ENCODE data around the gene WDR37. TPM values are rescaled to one million over a fixed set of nuclear protein-coding genes. Genes with fewer than 3 reads are reported as not detected.

Gene WDR37
- total RNA-seq, 1 experiment from 2014 or later = 20.6 TPM

DNA sequence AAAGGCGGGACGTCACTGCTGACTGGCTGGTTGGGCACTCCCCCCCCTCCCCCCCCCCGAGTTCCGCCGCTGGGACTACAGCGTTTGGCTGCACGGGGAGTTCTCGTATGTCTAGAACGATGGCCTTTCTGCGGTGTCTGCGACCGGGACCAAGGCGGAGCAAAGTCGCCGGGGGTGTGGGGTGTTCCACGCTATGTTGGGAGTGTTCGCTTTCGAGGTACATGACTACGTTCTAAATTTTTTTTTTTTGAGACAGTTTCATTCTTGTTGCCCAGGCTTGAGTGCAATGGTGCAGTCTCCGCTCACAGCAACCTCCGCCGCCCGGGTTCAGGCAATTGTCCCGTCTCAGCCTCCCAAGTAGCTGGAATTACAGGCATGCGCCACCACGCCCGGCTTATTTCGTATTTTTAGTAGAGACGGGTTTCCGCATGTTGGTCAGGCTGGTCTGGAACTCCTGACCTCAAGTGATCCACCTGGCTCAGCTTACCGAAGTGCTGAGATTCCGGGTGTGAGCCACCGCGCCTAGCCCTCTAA is 6.7 kb upstream of the WDR37 start:
- CTCF ChIA-PET = interaction anchor here (0.6 to 1.5 kb wide), 5 partner anchors 10 to 242 kb away, joined by 3 to 7 read pairs (median 3); no protein-coding TSS in a partner anchor
- peaks cover 88% of the 10 kb centered on the region for H3K36me3 Mint-ChIP-seq (ENCODE audit: insufficient read depth, unreplicated experiment)
- TF ChIP-seq, protein P1, sequence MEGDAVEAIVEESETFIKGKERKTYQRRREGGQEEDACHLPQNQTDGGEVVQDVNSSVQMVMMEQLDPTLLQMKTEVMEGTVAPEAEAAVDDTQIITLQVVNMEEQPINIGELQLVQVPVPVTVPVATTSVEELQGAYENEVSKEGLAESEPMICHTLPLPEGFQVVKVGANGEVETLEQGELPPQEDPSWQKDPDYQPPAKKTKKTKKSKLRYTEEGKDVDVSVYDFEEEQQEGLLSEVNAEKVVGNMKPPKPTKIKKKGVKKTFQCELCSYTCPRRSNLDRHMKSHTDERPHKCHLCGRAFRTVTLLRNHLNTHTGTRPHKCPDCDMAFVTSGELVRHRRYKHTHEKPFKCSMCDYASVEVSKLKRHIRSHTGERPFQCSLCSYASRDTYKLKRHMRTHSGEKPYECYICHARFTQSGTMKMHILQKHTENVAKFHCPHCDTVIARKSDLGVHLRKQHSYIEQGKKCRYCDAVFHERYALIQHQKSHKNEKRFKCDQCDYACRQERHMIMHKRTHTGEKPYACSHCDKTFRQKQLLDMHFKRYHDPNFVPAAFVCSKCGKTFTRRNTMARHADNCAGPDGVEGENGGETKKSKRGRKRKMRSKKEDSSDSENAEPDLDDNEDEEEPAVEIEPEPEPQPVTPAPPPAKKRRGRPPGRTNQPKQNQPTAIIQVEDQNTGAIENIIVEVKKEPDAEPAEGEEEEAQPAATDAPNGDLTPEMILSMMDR (IDR thresholded peaks at IDR 0.05; ENCODE audit: insufficient read depth in 1 of 2, low read depth in 1 of 2, low read length in 1 of 2, severe bottlenecking in 1 of 2, unreplicated experiment in 1 of 2) = no peak

DNA sequence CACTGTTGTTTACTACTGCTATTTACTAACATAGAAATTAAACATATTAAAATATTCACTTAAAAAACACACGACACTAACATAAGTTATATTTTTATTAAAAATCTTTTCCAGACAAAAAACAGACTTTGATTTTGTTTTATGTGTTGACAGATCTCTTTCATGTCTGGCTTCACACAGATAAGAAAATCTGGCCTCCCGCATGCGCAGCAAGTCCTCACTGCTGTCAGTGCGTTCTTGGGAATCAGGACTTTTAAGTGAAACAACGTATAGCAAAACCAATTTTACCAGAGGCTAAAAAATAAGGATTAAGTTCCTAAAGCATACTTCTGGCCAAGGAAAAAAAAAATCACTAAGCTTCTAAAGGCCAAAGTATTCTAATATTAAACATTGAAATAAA is 6.0 kb upstream of the WDR37 start:
- Mint-ChIP-seq H3K27ac (ENCODE audit: unreplicated experiment) (peak overlapping the region; percentile 96), H3K27me3 (ENCODE audit: insufficient read depth, unreplicated experiment) (no peaks in the 10 kb centered on the region), H3K4me3 (ENCODE audit: unreplicated experiment) (peak overlapping the region; percentile 99), H3K4me1 (ENCODE audit: low read depth, unreplicated experiment) (peaks cover 20% of the 10 kb centered on the region), H3K36me3 (ENCODE audit: insufficient read depth, unreplicated experiment) (peaks cover 88% of the 10 kb centered on the region), H3K9me3 (ENCODE audit: unreplicated experiment) (no peaks in the 10 kb centered on the region)
- ChIA-PET CTCF (no interaction called here), POLR2A (interaction anchor here (1.0 to 3.5 kb wide), 4 partner anchors 15 to 63 kb away, joined by 3 to 73 read pairs (median 8); partner anchors contain the start of gene GTPBP4)
- BruUV-seq (replicated peaks) = no TSS peak
- intact Hi-C loops (cut with micrococcal nuclease; ENCODE audit: unreplicated experiment) = no loop called here
- H3K4me1 ChIP-seq = peaks cover 19% of the 10 kb centered on the region
- peaks cover 3% of the 10 kb centered on the region; the same call in 1 of the 2 replicates for H3K36me3 ChIP-seq (ENCODE audit: control insufficient read depth, insufficient read depth, low read length)
- TF ChIP-seq, protein P1 (IDR thresholded peaks at IDR 0.05; ENCODE audit: insufficient read depth in 1 of 2, low read depth in 1 of 2, low read length in 1 of 2, severe bottlenecking in 1 of 2, unreplicated experiment in 1 of 2) = no peak
- H3K27me3 ChIP-seq (replicated peaks; ENCODE audit: control insufficient read depth, insufficient read depth, low read length) = no peaks in the 10 kb centered on the region
- DNase-seq = peak in 1 of 2 experiments; percentile 58
- H3K9me3 ChIP-seq = no peaks in the 10 kb centered on the region
- peak overlapping the region; percentile 80 for H3K4me3 ChIP-seq (ENCODE audit: low read depth, low read length)

More for the DNA sequence above, 6.7 kb upstream of the WDR37 start:
- no peaks in the 10 kb centered on the region for H3K9me3 ChIP-seq
- H3K4me1 Mint-ChIP-seq (ENCODE audit: low read depth, unreplicated experiment) = peaks cover 26% of the 10 kb centered on the region
- intact Hi-C loops (cut with micrococcal nuclease; ENCODE audit: unreplicated experiment) = loop anchor here (1.0 to 2.0 kb wide), 3 partner anchors 25 to 119 kb away; no protein-coding TSS in a partner anchor
- no TSS peak for BruUV-seq (replicated peaks)
- H3K27ac Mint-ChIP-seq (ENCODE audit: unreplicated experiment) = peak overlapping the region; percentile 96
- peak overlapping the region; percentile 80 for H3K4me3 ChIP-seq (ENCODE audit: low read depth, low read length)
- POLR2A ChIA-PET = interaction anchor here (0.6 to 3.5 kb wide), 25 partner anchors 11 to 503 kb away, joined by 3 to 73 read pairs (median 4); partner anchors contain the start of genes GTPBP4 and LARP4B
- H3K27me3 ChIP-seq (replicated peaks; ENCODE audit: control insufficient read depth, insufficient read depth, low read length) = no peaks in the 10 kb centered on the region
- H3K9me3 Mint-ChIP-seq (ENCODE audit: unreplicated experiment) = no peaks in the 10 kb centered on the region
- H3K4me3 Mint-ChIP-seq (ENCODE audit: unreplicated experiment) = peak overlapping the region; percentile 99
- H3K36me3 ChIP-seq (ENCODE audit: control insufficient read depth, insufficient read depth, low read length) = peaks cover 3% of the 10 kb centered on the region; the same call in 1 of the 2 replicates
- DNase-seq = no peak
- H3K4me1 ChIP-seq = peaks cover 13% of the 10 kb centered on the region; the same call in 1 of the 2 replicates
- no peaks in the 10 kb centered on the region for H3K27me3 Mint-ChIP-seq (ENCODE audit: insufficient read depth, unreplicated experiment)

DNA sequence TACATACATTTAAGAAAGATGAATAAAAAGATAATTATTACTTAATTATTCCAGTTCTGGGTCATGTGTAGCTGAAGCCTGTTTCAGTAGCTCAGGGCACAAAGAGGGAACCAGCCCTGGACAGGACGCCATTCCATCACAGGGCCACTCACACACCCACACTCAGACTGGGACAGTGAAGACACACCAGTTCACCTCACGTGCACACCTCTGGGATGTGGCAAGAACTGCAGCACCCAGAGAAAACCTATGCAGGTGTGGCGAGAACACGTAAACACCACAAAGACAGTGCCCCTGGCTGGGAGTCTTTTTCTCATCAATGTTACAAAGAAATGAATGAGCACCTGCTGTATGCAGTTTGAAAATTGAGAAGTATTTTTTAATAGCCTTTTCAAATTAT is 5.6 kb upstream of the WDR37 start:
- Mint-ChIP-seq H3K27ac (ENCODE audit: unreplicated experiment) (peak overlapping the region; percentile 96), H3K36me3 (ENCODE audit: insufficient read depth, unreplicated experiment) (peaks cover 84% of the 10 kb centered on the region), H3K4me3 (ENCODE audit: unreplicated experiment) (peak overlapping the region; percentile 99), H3K27me3 (ENCODE audit: insufficient read depth, unreplicated experiment) (no peaks in the 10 kb centered on the region), H3K9me3 (ENCODE audit: unreplicated experiment) (no peaks in the 10 kb centered on the region), H3K4me1 (ENCODE audit: low read depth, unreplicated experiment) (peaks cover 16% of the 10 kb centered on the region)
- no peaks in the 10 kb centered on the region for H3K27me3 ChIP-seq (replicated peaks; ENCODE audit: control insufficient read depth, insufficient read depth, low read length)
- no peaks in the 10 kb centered on the region for H3K9me3 ChIP-seq
- peaks cover 3% of the 10 kb centered on the region; the same call in 1 of the 2 replicates for H3K36me3 ChIP-seq (ENCODE audit: control insufficient read depth, insufficient read depth, low read length)
- peaks cover 22% of the 10 kb centered on the region for H3K4me1 ChIP-seq
- intact Hi-C loops (cut with micrococcal nuclease; ENCODE audit: unreplicated experiment) = no loop called here
- CTCF ChIA-PET = no interaction called here
- BruUV-seq (replicated peaks) = no TSS peak
- POLR2A ChIA-PET = interaction anchor here (3.5 kb wide), 1 partner anchor 63 kb away, joined by 73 read pairs; the partner anchor contains the start of gene GTPBP4
- TF ChIP-seq, protein P1 (IDR thresholded peaks at IDR 0.05; ENCODE audit: insufficient read depth in 1 of 2, low read depth in 1 of 2, low read length in 1 of 2, severe bottlenecking in 1 of 2, unreplicated experiment in 1 of 2) = peak in 1 of 2 experiments; percentile 34
- peak; percentile 83 to 90 for DNase-seq
- peak overlapping the region; percentile 80 for H3K4me3 ChIP-seq (ENCODE audit: low read depth, low read length)
